IMR-90 (cell line): ENCODE data around the gene MRPS35.

Source experiments
- CHD1 ChIP-seq: IDR thresholded peaks from 2 replicates; pipeline ENCODE4 v1.6.1; 2012; ENCODE audit warnings: low read depth, low read length, improper control_type of control experiment
- CTCF ChIP-seq: conservative IDR thresholded peaks from 2 replicates; pipeline ENCODE4 v1.5.1; 2012; ENCODE audit warnings: mild to moderate bottlenecking, low read depth, low read length, improper control_type of control experiment
- NFE2L2 ChIP-seq: fragments of 150-350 bp; IDR thresholded peaks from 2 replicates; pipeline ENCODE4 v1.6.1; 2016; ENCODE audit warnings: low read depth, mild to moderate bottlenecking, low read length
- POLR2A ChIP-seq: IDR thresholded peaks from 2 replicates; pipeline ENCODE4 v1.6.1; 2012; ENCODE audit warnings: mild to moderate bottlenecking, low read depth, low read length
- RAD21 ChIP-seq: IDR thresholded peaks from 2 replicates; pipeline ENCODE4 v1.6.1; 2012; ENCODE audit warnings: low read length, improper control_type of control experiment
- USF2 ChIP-seq: fragments of 150-350 bp; IDR thresholded peaks from 2 replicates; pipeline ENCODE4 v1.6.1; 2017; ENCODE audit warnings: mild to moderate bottlenecking, antibody characterized with exemption, low read length, low read depth

- no peak for TF ChIP-seq CHD1
- no peak for TF ChIP-seq CTCF
- no peak for TF ChIP-seq RAD21
- TF ChIP-seq POLR2A, result no peak
- TF ChIP-seq NFE2L2, result no peak
- no peak for TF ChIP-seq USF2
Measured at GRCh38 chr12:27778206-27778605, 67.6 kb downstream of the MRPS35 start.
